Common myeloid progenitor, CD34-positive (primary cell): ENCODE measurements around the gene PPP2R2B.

Experiments used
- CTCF ChIA-PET: fragments of 350-600 bp; sonication (Branson Sonifier 250); formaldehyde crosslinking; loops from one replicate; lab custom pipeline; 2021; ENCODE audit warnings: antibody characterized with exemption; lab: Charles Lee
- POLR2A ChIA-PET: fragments of 350-600 bp; sonication (Branson Sonifier 250); formaldehyde crosslinking; loops from one replicate; lab custom pipeline; 2021; ENCODE audit warnings: antibody characterized with exemption; lab: Charles Lee
- DNase-seq, 3 donors: peaks; one replicate each; pipeline versions ENCODE4 v3.0.0 to v3.0.0-alpha.2; 2013
- H3K27ac ChIP-seq, 2 experiments: 1 replicate in 1 of 2; 2 replicates in 1 of 2; pipeline ENCODE4 v1.7.0; 2013; ENCODE audit warnings: inconsistent platforms in 2 of 2, low read length in 2 of 2, mild to moderate bottlenecking in 2 of 2, low read depth in 1 of 2, moderate library complexity in 1 of 2; ENCODE audit not compliant: severe bottlenecking in 2 of 2, insufficient read depth in 1 of 2, poor library complexity in 1 of 2
- H3K27me3 ChIP-seq, 5 experiments: replicated peaks in 2 of 5; 1 replicate in 3 of 5; 2 replicates in 2 of 5; pipeline versions ENCODE4 v1.6.1 to v1.7.0; 2013; ENCODE audit warnings: low read length in 4 of 5, mild to moderate bottlenecking in 2 of 5, moderate library complexity in 2 of 5, inconsistent platforms in 1 of 5; ENCODE audit not compliant: insufficient read depth in 5 of 5, control insufficient read depth in 4 of 5
- H3K36me3 ChIP-seq, 4 experiments: 1 replicate in 2 of 4; 2 replicates in 2 of 4; pipeline versions ENCODE4 v1.6.1 to v1.7.0; 2013; ENCODE audit warnings: low read length in 3 of 4, control low read depth in 1 of 4, mild to moderate bottlenecking in 1 of 4; ENCODE audit not compliant: control insufficient read depth in 4 of 4, insufficient read depth in 4 of 4
- H3K4me1 ChIP-seq, 4 experiments: 1 replicate in 3 of 4; 2 replicates in 1 of 4; pipeline versions ENCODE4 v1.6.1 to v1.7.1; 2013; ENCODE audit warnings: low read length in 3 of 4, mild to moderate bottlenecking in 3 of 4, control low read depth in 1 of 4, inconsistent platforms in 1 of 4, moderate library complexity in 1 of 4; ENCODE audit not compliant: control insufficient read depth in 4 of 4, insufficient read depth in 4 of 4; ENCODE audit errors: control extremely low read depth in 1 of 4
- H3K4me3 ChIP-seq, 7 experiments: 1 replicate in 4 of 7; 2 replicates in 3 of 7; pipeline versions ENCODE4 v1.5.1 to v1.7.0; 2013; ENCODE audit warnings: mild to moderate bottlenecking in 7 of 7, low read length in 6 of 7, moderate library complexity in 6 of 7, inconsistent platforms in 2 of 7, low read depth in 2 of 7, control low read depth in 1 of 7; ENCODE audit not compliant: insufficient read depth in 4 of 7, control insufficient read depth in 1 of 7; ENCODE audit errors: extremely low read depth in 1 of 7
- H3K9me3 ChIP-seq, 5 experiments: 1 replicate in 4 of 5; 2 replicates in 1 of 5; pipeline versions ENCODE4 v1.6.1 to v1.7.1; 2013; ENCODE audit warnings: low read length in 4 of 5, mild to moderate bottlenecking in 2 of 5, inconsistent platforms in 1 of 5, low read depth in 1 of 5, moderate library complexity in 1 of 5; ENCODE audit not compliant: control insufficient read depth in 4 of 5, insufficient read depth in 2 of 5; ENCODE audit errors: control extremely low read depth in 1 of 5
- WGBS: methylation state at CpG from one replicate; pipeline ENCODE4 v1.1.5; 2013; ENCODE audit not compliant: insufficient coverage; 5-methylcytosine and 5-hydroxymethylcytosine counted together

PPP2R2B gene

GRCh38 chr5:146796911-146797310, 81.6 kb downstream of the PPP2R2B start:
- WGBS: 80% methylated on average over 1 of the region's 1 CpG
- DNase-seq: no peak
- Histone ChIP-seq H3K27me3 (no peaks in the 10 kb centered on the region), H3K27ac (no peak overlapping the region), H3K4me3 (no peak overlapping the region), H3K36me3 (no peaks in the 10 kb centered on the region), H3K4me1 (peaks cover 5 to 48% (median 17%) of the 10 kb centered on the region in 4 experiments), H3K9me3 (no peaks in the 10 kb centered on the region)
- POLR2A ChIA-PET: no interaction called here
- CTCF ChIA-PET: no interaction called here

GRCh38 chr5:146796144-146796543, 82.4 kb downstream of the PPP2R2B start:
- no peaks in the 10 kb centered on the region for H3K9me3 ChIP-seq
- H3K4me3 ChIP-seq: no peak overlapping the region
- H3K27ac ChIP-seq: no peak overlapping the region
- ChIA-PET CTCF (interaction anchor here (0.6 kb wide), 1 partner anchor 646 kb away, joined by 3 read pairs; no protein-coding TSS in a partner anchor), POLR2A (no interaction called here)
- no peaks in the 10 kb centered on the region for H3K36me3 ChIP-seq
- WGBS: 93% methylated on average over 3 of the region's 4 CpGs
- no peaks in the 10 kb centered on the region for H3K27me3 ChIP-seq
- DNase-seq: no peak
- H3K4me1 ChIP-seq: peaks cover 5 to 48% (median 17%) of the 10 kb centered on the region in 4 experiments

GRCh38 chr5:146794326-146795029, 84.1 kb downstream of the PPP2R2B start:
- CTCF ChIA-PET: interaction anchor here (1.1 to 1.3 kb wide), 3 partner anchors 8 to 129 kb away, joined by 3 to 4 read pairs (median 3); no protein-coding TSS in a partner anchor
- H3K27ac ChIP-seq: peak overlapping the region in 1 of 2 experiments; percentile 40
- peak overlapping the region in 1 of 7 experiments; percentile 39 for H3K4me3 ChIP-seq
- DNase-seq: peak; percentile 13 to 79 (median 69)
- no peaks in the 10 kb centered on the region for H3K9me3 ChIP-seq
- peaks cover 5 to 48% (median 17%) of the 10 kb centered on the region in 4 experiments for H3K4me1 ChIP-seq
- POLR2A ChIA-PET: no interaction called here
- WGBS: no CpG with 5 or more reads among the region's 1 CpG
- H3K27me3 ChIP-seq: no peaks in the 10 kb centered on the region
- H3K36me3 ChIP-seq: no peaks in the 10 kb centered on the region

- H3K27ac ChIP-seq: peak overlapping the region in 1 of 2 experiments; percentile 40
- H3K27me3 ChIP-seq: no peaks in the 10 kb centered on the region
- no peaks in the 10 kb centered on the region for H3K9me3 ChIP-seq
- DNase-seq: no peak
- peak overlapping the region in 1 of 7 experiments; percentile 4 for H3K4me3 ChIP-seq
- ChIA-PET POLR2A (no interaction called here), CTCF (interaction anchor here (1.1 to 1.3 kb wide), 3 partner anchors 9 to 128 kb away, joined by 3 to 4 read pairs (median 3); no protein-coding TSS in a partner anchor)
- H3K4me1 ChIP-seq: peaks cover 5 to 50% (median 17%) of the 10 kb centered on the region in 4 experiments
- WGBS: 100% methylated on average over 1 of the region's 1 CpG
- no peaks in the 10 kb centered on the region for H3K36me3 ChIP-seq
Observed at GRCh38 chr5:146793709-146794108, 84.8 kb downstream of the PPP2R2B start.

GRCh38 chr5:146791471-146791870, 87.1 kb downstream of the PPP2R2B start:
- H3K4me1 ChIP-seq: peaks cover 5 to 45% (median 15%) of the 10 kb centered on the region in 4 experiments
- H3K9me3 ChIP-seq: no peaks in the 10 kb centered on the region
- ChIA-PET CTCF (no interaction called here), POLR2A (no interaction called here)
- H3K36me3 ChIP-seq: no peaks in the 10 kb centered on the region
- DNase-seq: no peak
- no peak overlapping the region for H3K4me3 ChIP-seq
- H3K27me3 ChIP-seq: no peaks in the 10 kb centered on the region
- H3K27ac ChIP-seq: no peak overlapping the region

GRCh38 chr5:146789712-146790653, 88.6 kb downstream of the PPP2R2B start:
- peaks cover 5 to 51% (median 26%) of the 10 kb centered on the region in 4 experiments for H3K4me1 ChIP-seq
- 100% methylated on average over 4 of the region's 6 CpGs for WGBS
- H3K36me3 ChIP-seq: no peaks in the 10 kb centered on the region
- CTCF ChIA-PET: no interaction called here
- no peaks in the 10 kb centered on the region for H3K27me3 ChIP-seq
- no peak for DNase-seq
- H3K27ac ChIP-seq: no peak overlapping the region
- H3K9me3 ChIP-seq: no peaks in the 10 kb centered on the region
- no peak overlapping the region for H3K4me3 ChIP-seq
- POLR2A ChIA-PET: no interaction called here
